ENCODE measurements around the gene IPCEF1.

IPCEF1 gene

DNA sequence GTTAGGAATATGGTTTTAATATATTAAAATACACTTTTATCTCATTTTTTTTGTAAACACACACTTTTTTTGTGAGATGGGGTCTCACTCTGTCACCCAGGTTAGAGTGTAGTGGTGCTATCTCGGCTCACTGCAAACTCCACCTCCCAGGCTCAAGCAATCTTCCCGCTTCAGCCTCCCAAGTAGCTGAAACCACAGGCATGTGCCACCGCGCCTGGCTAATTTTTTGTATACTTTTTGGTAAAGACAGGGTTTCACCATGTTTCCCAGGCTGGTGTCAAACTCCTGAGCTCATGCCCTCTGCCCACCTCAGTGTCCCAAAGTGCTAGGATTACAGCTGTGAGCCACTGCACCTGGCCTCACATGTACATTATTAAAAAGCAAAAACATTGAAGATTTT lies 10.8 kb downstream of the IPCEF1 start:
- Histone ChIP-seq H3K36me3 (ENCODE audit: insufficient read depth) (no peaks in the 10 kb centered on the region), H2AFZ (ENCODE audit: low read depth) (no peak overlapping the region), H3K27me3 (ENCODE audit: insufficient read depth, low read depth) (no peaks in the 10 kb centered on the region), H3K9ac (no peak overlapping the region), H4K20me1 (ENCODE audit: insufficient read depth) (no peaks in the 10 kb centered on the region), H3K27ac (no peak overlapping the region), H3K79me2 (ENCODE audit: insufficient read depth, low read depth) (no peaks in the 10 kb centered on the region), H3K4me2 (no peak overlapping the region), H3K4me1 (ENCODE audit: low read depth, poor library complexity, severe bottlenecking) (no peaks in the 10 kb centered on the region), H3K4me3 (IDR thresholded peaks at IDR 0.05; ENCODE audit: insufficient read depth, low read depth, low read length) (no peak overlapping the region)
- TF ChIP-seq, protein P1, sequence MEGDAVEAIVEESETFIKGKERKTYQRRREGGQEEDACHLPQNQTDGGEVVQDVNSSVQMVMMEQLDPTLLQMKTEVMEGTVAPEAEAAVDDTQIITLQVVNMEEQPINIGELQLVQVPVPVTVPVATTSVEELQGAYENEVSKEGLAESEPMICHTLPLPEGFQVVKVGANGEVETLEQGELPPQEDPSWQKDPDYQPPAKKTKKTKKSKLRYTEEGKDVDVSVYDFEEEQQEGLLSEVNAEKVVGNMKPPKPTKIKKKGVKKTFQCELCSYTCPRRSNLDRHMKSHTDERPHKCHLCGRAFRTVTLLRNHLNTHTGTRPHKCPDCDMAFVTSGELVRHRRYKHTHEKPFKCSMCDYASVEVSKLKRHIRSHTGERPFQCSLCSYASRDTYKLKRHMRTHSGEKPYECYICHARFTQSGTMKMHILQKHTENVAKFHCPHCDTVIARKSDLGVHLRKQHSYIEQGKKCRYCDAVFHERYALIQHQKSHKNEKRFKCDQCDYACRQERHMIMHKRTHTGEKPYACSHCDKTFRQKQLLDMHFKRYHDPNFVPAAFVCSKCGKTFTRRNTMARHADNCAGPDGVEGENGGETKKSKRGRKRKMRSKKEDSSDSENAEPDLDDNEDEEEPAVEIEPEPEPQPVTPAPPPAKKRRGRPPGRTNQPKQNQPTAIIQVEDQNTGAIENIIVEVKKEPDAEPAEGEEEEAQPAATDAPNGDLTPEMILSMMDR (conservative IDR thresholded peaks at IDR 0.05; ENCODE audit: low read depth, low read length), result no peak

DNA sequence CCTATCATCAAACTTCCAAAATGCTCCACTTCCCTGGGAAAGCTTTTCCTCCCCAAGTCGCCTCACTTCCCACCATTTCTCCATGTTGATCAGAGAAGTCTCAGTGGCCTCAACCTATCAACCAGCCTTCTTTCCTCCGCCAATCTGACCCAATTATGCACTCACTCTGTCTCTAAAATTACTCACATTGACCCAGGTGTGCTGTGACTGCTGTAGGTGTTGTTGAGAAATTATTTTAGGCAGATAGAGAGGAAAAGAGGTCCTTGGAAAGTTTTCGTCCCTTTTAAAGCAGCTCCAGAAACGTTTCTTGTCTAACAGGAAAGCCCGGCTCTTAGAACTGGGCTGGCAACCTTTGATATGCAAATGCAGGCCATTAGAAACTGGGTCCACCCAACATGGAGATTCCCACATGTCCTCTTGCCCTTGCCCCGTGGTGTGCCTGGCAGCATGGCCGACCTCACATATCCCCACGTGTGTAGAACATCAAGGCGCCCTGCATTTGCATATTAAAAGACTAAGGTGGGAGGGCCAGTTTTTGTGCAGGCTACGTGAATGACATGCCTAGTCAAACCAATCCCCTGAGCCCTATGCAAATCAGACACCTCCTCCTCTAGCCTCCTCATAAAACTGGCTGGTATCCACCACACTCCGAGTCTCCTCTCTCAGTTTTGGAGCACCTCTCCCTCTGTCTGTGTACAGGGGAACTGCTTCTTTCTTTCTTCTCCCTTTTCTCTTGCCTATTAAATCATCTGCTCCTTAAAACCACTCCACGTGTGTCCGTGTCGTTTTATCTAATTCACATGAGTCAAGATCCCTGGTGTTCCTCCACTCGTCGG lies 12.9 kb downstream of the IPCEF1 start:
- Histone ChIP-seq H3K4me1 (ENCODE audit: low read depth, poor library complexity, severe bottlenecking) (no peaks in the 10 kb centered on the region), H3K9ac (no peak overlapping the region), H4K20me1 (ENCODE audit: insufficient read depth) (no peaks in the 10 kb centered on the region), H3K36me3 (ENCODE audit: insufficient read depth) (no peaks in the 10 kb centered on the region), H3K4me3 (IDR thresholded peaks at IDR 0.05; ENCODE audit: insufficient read depth, low read depth, low read length) (no peak overlapping the region), H3K27me3 (ENCODE audit: insufficient read depth, low read depth) (no peaks in the 10 kb centered on the region), H3K27ac (no peak overlapping the region), H2AFZ (ENCODE audit: low read depth) (no peak overlapping the region), H3K79me2 (ENCODE audit: insufficient read depth, low read depth) (no peaks in the 10 kb centered on the region), H3K4me2 (no peak overlapping the region)
- TF ChIP-seq, protein P1 (conservative IDR thresholded peaks at IDR 0.05; ENCODE audit: low read depth, low read length), result no peak

DNA sequence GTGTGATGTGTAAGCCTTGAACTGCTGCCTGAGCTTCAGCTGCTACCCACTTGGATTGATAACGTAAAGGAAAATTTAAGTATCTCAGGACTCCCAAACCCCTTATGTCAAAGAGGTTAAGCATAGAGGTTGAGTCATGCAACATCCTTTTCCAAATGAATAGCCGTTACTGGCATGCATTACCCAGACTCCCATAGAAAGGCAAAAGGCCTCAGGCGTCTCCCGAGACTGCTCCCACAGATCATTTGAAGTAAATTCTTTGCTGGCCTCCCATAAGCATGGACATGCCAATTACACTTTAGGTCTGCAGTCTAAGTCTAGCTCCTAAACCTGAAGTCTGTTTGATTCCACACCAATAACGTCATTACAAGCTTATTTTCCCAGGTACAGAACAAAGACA lies 14.7 kb downstream of the IPCEF1 start:
- Histone ChIP-seq H3K4me3 (IDR thresholded peaks at IDR 0.05; ENCODE audit: insufficient read depth, low read depth, low read length) (no peak overlapping the region), H3K4me2 (no peak overlapping the region), H3K9ac (no peak overlapping the region), H3K27ac (no peak overlapping the region), H3K4me1 (ENCODE audit: low read depth, poor library complexity, severe bottlenecking) (no peaks in the 10 kb centered on the region), H2AFZ (ENCODE audit: low read depth) (no peak overlapping the region), H4K20me1 (ENCODE audit: insufficient read depth) (no peaks in the 10 kb centered on the region), H3K27me3 (ENCODE audit: insufficient read depth, low read depth) (no peaks in the 10 kb centered on the region), H3K79me2 (ENCODE audit: insufficient read depth, low read depth) (no peaks in the 10 kb centered on the region), H3K36me3 (ENCODE audit: insufficient read depth) (no peaks in the 10 kb centered on the region)
- TF ChIP-seq, protein P1 (conservative IDR thresholded peaks at IDR 0.05; ENCODE audit: low read depth, low read length), result no peak

DNA sequence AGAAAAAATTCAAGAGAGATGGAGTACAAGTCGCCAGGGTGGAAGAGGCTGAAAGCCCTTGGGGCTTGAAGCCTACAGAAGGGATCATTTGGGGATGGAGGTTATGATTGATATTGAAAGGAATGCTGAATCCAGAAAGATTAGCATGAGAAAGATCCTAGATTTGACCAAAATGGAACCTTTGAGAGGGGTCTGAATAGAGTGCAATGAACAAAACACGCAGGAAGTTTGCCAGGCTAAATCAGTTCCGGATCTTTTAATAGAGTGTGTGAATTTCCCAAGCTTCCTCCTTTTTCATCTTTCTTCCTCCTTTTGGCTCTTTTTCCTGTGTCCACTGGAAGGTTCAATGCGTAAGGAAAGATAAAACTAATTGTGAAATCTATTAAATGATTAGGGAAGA lies 15.3 kb downstream of the IPCEF1 start:
- H3K36me3 ChIP-seq (ENCODE audit: insufficient read depth), result no peaks in the 10 kb centered on the region
- no peak overlapping the region for H3K27ac ChIP-seq
- no peak overlapping the region for H3K4me3 ChIP-seq (IDR thresholded peaks at IDR 0.05; ENCODE audit: insufficient read depth, low read depth, low read length)
- no peak overlapping the region for H2AFZ ChIP-seq (ENCODE audit: low read depth)
- TF ChIP-seq, protein P1 (conservative IDR thresholded peaks at IDR 0.05; ENCODE audit: low read depth, low read length), result no peak
- H3K4me1 ChIP-seq (ENCODE audit: low read depth, poor library complexity, severe bottlenecking), result no peaks in the 10 kb centered on the region
- H3K27me3 ChIP-seq (ENCODE audit: insufficient read depth, low read depth), result no peaks in the 10 kb centered on the region
- no peak overlapping the region for H3K4me2 ChIP-seq
- no peaks in the 10 kb centered on the region for H3K79me2 ChIP-seq (ENCODE audit: insufficient read depth, low read depth)
- no peak overlapping the region for H3K9ac ChIP-seq
- no peaks in the 10 kb centered on the region for H4K20me1 ChIP-seq (ENCODE audit: insufficient read depth)

All from KMS-11 (cell line).